Mammary epithelial cell (primary cell): ENCODE measurements around the gene KSR1.

Experiments
- EZH2 ChIP-seq: IDR thresholded peaks from 2 replicates; pipeline ENCODE4 v1.6.1; 2012; ENCODE audit warnings: low read length, inconsistent platforms, borderline replicate concordance
- TF ChIP-seq, protein P1 (sequence below), 2 donors: IDR thresholded peaks in 1 of 2; conservative IDR thresholded peaks in 1 of 2; 2 replicates each; pipeline ENCODE4 v1.5.1; 2011 to 2012; ENCODE audit warnings: inconsistent platforms in 2 of 2, low read length in 2 of 2, mild to moderate bottlenecking in 2 of 2, control low read depth in 1 of 2, low read depth in 1 of 2; ENCODE audit not compliant: insufficient read depth in 1 of 2; ENCODE audit errors: extremely low read depth in 1 of 2

DNA sequence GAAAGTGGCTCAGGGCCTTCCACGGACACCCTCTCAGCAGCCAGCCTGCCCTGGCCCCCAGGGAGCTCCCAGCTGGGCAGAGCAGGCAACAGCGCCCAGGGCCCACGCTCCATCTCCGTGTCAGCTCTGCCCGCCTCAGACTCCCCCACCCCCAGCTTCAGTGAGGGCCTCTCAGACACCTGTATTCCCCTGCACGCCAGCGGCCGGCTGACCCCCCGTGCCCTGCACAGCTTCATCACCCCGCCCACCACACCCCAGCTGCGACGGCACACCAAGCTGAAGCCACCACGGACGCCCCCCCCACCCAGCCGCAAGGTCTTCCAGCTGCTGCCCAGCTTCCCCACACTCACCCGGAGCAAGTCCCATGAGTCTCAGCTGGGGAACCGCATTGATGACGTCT, 126.4 kb downstream of the KSR1 start:
- TF ChIP-seq, protein P1, sequence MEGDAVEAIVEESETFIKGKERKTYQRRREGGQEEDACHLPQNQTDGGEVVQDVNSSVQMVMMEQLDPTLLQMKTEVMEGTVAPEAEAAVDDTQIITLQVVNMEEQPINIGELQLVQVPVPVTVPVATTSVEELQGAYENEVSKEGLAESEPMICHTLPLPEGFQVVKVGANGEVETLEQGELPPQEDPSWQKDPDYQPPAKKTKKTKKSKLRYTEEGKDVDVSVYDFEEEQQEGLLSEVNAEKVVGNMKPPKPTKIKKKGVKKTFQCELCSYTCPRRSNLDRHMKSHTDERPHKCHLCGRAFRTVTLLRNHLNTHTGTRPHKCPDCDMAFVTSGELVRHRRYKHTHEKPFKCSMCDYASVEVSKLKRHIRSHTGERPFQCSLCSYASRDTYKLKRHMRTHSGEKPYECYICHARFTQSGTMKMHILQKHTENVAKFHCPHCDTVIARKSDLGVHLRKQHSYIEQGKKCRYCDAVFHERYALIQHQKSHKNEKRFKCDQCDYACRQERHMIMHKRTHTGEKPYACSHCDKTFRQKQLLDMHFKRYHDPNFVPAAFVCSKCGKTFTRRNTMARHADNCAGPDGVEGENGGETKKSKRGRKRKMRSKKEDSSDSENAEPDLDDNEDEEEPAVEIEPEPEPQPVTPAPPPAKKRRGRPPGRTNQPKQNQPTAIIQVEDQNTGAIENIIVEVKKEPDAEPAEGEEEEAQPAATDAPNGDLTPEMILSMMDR (conservative IDR thresholded peaks at IDR 0.05 in 1 of 2, IDR thresholded peaks at IDR 0.05 in 1 of 2; ENCODE audit: extremely low read depth in 1 of 2, insufficient read depth in 1 of 2, low read depth in 1 of 2, low read length in 2 of 2), result no peak
- TF ChIP-seq EZH2, result no peak
